GM12872 (cell line): ENCODE results near the gene SORBS2.

Experiments
- CTCF ChIP-seq: IDR thresholded peaks from 3 replicates; pipeline ENCODE4 v1.5.1; 2011; ENCODE audit warnings: low read depth, mild to moderate bottlenecking, low read length, moderate library complexity; ENCODE audit not compliant: insufficient read depth

Gene SORBS2

GRCh38 chr4:185657183-185657582 lies 154.8 kb downstream of the SORBS2 start:
- TF ChIP-seq CTCF, result no peak

DNA sequence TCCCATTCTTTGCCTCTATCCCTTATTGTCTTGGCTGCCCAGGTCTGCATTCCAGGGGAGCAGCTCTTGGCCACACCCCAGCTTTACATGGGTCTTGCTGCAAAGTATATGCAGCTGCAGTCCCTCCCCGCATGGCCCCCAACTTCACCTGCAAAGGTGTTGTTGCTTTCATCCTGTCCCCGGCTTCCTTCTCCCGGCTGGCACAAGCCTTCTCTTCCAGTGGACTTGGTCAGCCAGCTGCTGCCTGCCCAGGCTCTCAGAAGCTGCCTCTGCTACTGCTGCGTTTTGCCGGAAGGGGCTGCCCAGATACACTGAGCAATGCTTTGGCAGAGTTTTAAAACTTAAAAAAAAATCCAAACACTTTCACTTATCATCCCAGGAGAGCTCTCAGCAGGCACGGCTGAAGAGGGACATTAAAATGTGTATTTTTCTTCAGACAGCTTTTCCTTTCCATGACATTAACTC lies 155.5 kb downstream of the SORBS2 start:
- no peak for TF ChIP-seq CTCF

DNA sequence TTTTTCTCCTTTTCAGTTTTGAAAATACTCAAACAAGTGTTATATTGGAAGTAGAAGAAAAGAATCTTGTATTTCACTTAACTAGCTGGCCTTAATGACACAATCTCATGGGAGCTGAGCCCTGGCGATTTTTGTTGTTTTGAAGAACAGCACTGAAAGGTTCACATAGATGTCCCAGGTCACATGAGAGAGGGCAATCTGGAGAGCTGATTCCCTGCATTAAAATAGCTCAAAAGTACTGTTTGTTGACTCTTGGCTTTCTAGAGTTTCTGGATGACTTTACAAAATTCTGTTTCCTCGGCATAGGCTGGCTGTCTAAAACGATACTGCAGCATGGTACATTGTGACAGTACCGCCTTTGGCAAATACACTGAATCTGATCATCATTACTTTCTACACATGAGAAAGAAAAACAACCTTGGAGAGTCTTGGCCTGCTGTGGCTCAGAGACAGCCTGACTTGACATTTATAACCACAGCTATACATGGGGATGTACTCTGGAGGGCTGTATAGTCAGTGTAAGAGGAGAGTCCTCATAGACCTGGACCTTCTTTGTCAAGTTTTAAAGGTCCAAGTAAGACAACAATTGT lies 156.9 kb downstream of the SORBS2 start:
- no peak for TF ChIP-seq CTCF

DNA sequence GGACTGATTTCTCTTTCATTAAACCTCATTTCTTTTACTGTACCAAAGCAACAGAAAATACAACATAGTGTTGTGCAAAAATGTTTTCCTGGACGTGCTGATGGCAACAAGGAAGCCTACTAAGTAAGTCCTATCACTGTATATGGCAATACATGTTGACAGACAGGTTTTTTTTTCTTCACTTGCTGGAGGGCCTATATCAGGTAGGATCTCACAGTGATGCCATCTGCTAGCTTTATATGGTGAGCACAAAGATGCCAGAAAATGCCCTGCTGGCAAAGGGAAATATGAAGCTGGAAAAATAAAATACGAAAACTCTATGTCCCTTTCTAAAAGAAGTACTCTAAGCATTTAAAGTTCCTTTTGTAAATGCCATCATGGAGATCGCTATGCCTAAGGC lies 157.7 kb downstream of the SORBS2 start:
- TF ChIP-seq CTCF, result no peak

GRCh38 chr4:185651851-185652250 lies 160.1 kb downstream of the SORBS2 start:
- TF ChIP-seq CTCF, result no peak

- TF ChIP-seq CTCF, result no peak
Observed at GRCh38 chr4:185651137-185651677, 160.8 kb downstream of the SORBS2 start.

GRCh38 chr4:185648631-185649030 lies 163.4 kb downstream of the SORBS2 start:
- TF ChIP-seq CTCF, result no peak
